ENCODE data around the gene AP3S2. TPM values are rescaled to one million over a fixed set of nuclear protein-coding genes. Genes with fewer than 3 reads are reported as not detected.

Gene AP3S2
- total and polyA plus RNA-seq, 2 of the 4 experiments (the other 2 are of a cell fraction): 12.6 to 34.1 TPM

DNA sequence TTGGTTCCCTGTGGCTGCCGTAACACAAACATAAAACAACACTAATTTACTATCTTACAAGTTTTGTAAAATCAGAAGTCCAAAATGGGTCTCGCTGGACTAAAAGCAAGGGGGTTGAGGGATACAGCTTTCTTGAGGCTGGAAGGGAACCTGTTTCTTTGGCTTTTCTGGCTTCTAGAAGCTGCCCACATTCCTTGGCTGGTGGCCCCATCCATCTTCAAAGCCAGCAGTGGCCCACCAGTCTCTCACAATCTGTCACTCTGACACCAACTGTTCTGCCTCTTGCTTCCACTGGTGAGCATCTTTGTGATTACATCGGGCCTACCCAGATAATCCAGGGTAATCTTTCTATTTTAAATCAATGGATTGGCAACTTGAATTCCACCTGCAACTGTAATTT is 78.0 kb downstream of the AP3S2 start:
- H3K27me3 ChIP-seq (ENCODE audit: control insufficient read depth, insufficient read depth, low read length): no peaks in the 10 kb centered on the region
- no peak overlapping the region for H2BK15ac ChIP-seq (ENCODE audit: low read depth, low read length)
- peaks cover 5% of the 10 kb centered on the region; the same call in 1 of the 2 replicates for H4K20me1 ChIP-seq (ENCODE audit: insufficient read depth, low read length)
- WGBS, 2 experiments (ENCODE audit: extremely low coverage in 2 of 2, insufficient read length in 1 of 2): no CpG with 5 or more reads among the region's 3 CpGs
- no TSS peak for BruUV-seq (replicated peaks)
- no peak overlapping the region for H3K18ac ChIP-seq (ENCODE audit: low read depth, low read length)
- no peak overlapping the region; the same call in 1 of the 2 replicates for H3K23ac ChIP-seq (ENCODE audit: low read depth, low read length)
- in situ Hi-C loops (cut with MboI; ENCODE audit: low sequenced_read_pairs): no loop called here
- H3K4ac ChIP-seq (ENCODE audit: low read depth, low read length): no peak overlapping the region
- intact Hi-C loops (cut with micrococcal nuclease): loop anchor here (2.0 kb wide), 1 partner anchor 59 kb away; no protein-coding TSS in a partner anchor
- H2BK120ac ChIP-seq (ENCODE audit: low read depth, low read length): no peak overlapping the region
- H4K5ac ChIP-seq (ENCODE audit: low read depth, low read length): no peak overlapping the region
- H3K9me1 ChIP-seq (ENCODE audit: insufficient read depth, low read length): peaks cover 17% of the 10 kb centered on the region
- H3K36me3 ChIP-seq (ENCODE audit: control insufficient read depth, insufficient read depth, low read length): no peaks in the 10 kb centered on the region
- no peak for TF ChIP-seq POLR2A (IDR thresholded peaks at IDR 0.05; ENCODE audit: low read depth, low read length)
- TF ChIP-seq, protein P1, sequence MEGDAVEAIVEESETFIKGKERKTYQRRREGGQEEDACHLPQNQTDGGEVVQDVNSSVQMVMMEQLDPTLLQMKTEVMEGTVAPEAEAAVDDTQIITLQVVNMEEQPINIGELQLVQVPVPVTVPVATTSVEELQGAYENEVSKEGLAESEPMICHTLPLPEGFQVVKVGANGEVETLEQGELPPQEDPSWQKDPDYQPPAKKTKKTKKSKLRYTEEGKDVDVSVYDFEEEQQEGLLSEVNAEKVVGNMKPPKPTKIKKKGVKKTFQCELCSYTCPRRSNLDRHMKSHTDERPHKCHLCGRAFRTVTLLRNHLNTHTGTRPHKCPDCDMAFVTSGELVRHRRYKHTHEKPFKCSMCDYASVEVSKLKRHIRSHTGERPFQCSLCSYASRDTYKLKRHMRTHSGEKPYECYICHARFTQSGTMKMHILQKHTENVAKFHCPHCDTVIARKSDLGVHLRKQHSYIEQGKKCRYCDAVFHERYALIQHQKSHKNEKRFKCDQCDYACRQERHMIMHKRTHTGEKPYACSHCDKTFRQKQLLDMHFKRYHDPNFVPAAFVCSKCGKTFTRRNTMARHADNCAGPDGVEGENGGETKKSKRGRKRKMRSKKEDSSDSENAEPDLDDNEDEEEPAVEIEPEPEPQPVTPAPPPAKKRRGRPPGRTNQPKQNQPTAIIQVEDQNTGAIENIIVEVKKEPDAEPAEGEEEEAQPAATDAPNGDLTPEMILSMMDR (conservative IDR thresholded peaks at IDR 0.05; ENCODE audit: low read depth, low read length): no peak
- TF ChIP-seq RCOR1 (IDR thresholded peaks at IDR 0.05; ENCODE audit: insufficient replicate concordance, low read length): no peak
- no peak for TF ChIP-seq CEBPB (IDR thresholded peaks at IDR 0.05; ENCODE audit: low read depth, low read length)
- no peak for TF ChIP-seq MAZ (IDR thresholded peaks at IDR 0.05; ENCODE audit: borderline replicate concordance, low read depth, low read length)
- TF ChIP-seq RFX5 (IDR thresholded peaks at IDR 0.05; ENCODE audit: low read depth, low read length): no peak
- TF ChIP-seq FOS (IDR thresholded peaks at IDR 0.05; ENCODE audit: low read depth, low read length): no peak
- peak overlapping the region; percentile 3; the same call in 1 of the 2 replicates for H2AK5ac ChIP-seq (ENCODE audit: low read depth, low read length)
- H3K4me3 ChIP-seq (ENCODE audit: insufficient read depth, low read depth, low read length): no peak overlapping the region
- no peak overlapping the region for H3K9ac ChIP-seq (ENCODE audit: low read depth, low read length)
- no peak overlapping the region for H2BK5ac ChIP-seq (ENCODE audit: low read depth, low read length, poor library complexity, severe bottlenecking)
- no peak for ATAC-seq (ENCODE audit: low read depth)
- H2BK20ac ChIP-seq (ENCODE audit: low read depth, low read length): peak overlapping the region; percentile 28; the same call in 1 of the 2 replicates
- ChIA-PET POLR2A (ENCODE audit: unreplicated experiment) (no interaction called here), CTCF (no interaction called here)
- no peak overlapping the region; the same call in 1 of the 2 replicates for H3K14ac ChIP-seq (replicated peaks; ENCODE audit: low read depth, low read length)
- H3K27ac ChIP-seq (ENCODE audit: insufficient read depth, low read length): no peak overlapping the region
- no peak overlapping the region for H2AFZ ChIP-seq (replicated peaks; ENCODE audit: low read length, poor library complexity)
- dilution Hi-C loops (cut with HindIII; ENCODE audit: low sequenced_read_pairs, unreplicated experiment): no loop called here
- H4K91ac ChIP-seq (ENCODE audit: insufficient read depth, low read depth, low read length): no peak overlapping the region
- H3K79me1 ChIP-seq (ENCODE audit: low read depth in 1 of 2, low read length in 2 of 2): peaks cover 0 to 33% of the 10 kb centered on the region in 2 experiments; a peak in 2 of 4 replicates
- no peak overlapping the region for H3K56ac ChIP-seq (ENCODE audit: extremely low read depth, insufficient read depth, low read length)
- DNase-seq: no peak
- H2AK9ac ChIP-seq (replicated peaks; ENCODE audit: low read depth, low read length, poor library complexity): no peak overlapping the region
- no peak overlapping the region for H3K4me2 ChIP-seq (ENCODE audit: low read depth, low read length)
- H3K4me1 ChIP-seq (ENCODE audit: control insufficient read depth, insufficient read depth, low read length): peaks cover 12% of the 10 kb centered on the region
- H4K8ac ChIP-seq (ENCODE audit: low read depth in 2 of 2, low read length in 2 of 2): no peak overlapping the region
- H3K9me3 ChIP-seq (ENCODE audit: control insufficient read depth, insufficient read depth, low read length): peaks cover 3% of the 10 kb centered on the region
